T-helper 2 cell (primary cell): ENCODE data around the gene PCYT2.
"Not testable (repeated sequence)": the region's sequence is repeated elsewhere in the genome, so short reads cannot be mapped to it uniquely, and the experiment has no call there.

Experiments
- DNase-seq, 5 experiments: peaks; one replicate each; pipeline versions ENCODE4 v3.0.0 to v3.0.0-alpha.2; 2012 to 2022

The PCYT2 gene

GRCh38 chr17:81927152-81927652 lies 16.0 kb upstream of the PCYT2 start:
- DNase-seq = no peak

- peak in 3 of 5 experiments; percentile 35 to 75 (median 55) for DNase-seq
These were observed 15.4 kb upstream of the PCYT2 start for GRCh38 chr17:81926451-81927151.

DNA sequence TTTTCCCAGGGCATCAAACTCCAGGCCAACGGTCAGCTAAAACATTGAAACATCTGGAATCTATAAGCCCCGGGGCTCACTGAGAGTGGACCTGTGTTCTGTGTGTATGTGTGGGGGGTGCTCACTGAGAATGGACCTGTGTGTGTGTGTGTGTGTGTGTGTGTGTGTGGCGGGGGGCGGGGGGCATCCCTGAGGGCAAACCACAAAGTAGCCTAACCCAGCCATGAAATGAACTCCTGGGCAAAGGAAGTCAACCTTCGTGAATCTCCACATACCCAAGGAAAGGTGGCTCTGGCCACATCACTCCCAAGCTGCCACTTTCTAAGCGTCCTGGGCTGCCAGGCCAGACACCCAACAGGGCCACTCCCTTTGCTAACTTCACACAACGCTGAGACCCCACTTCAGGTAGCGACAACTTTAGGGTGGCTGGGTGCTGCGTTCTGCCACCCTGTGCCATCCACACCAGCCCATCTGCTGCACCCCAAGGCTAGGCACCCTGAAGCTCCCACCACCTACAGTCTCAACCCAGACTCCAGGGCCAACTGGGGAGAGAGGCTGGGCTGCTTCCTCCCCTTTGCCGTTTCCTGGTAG lies 14.8 kb upstream of the PCYT2 start:
- DNase-seq = peak in 1 of 5 experiments; percentile 45

DNA sequence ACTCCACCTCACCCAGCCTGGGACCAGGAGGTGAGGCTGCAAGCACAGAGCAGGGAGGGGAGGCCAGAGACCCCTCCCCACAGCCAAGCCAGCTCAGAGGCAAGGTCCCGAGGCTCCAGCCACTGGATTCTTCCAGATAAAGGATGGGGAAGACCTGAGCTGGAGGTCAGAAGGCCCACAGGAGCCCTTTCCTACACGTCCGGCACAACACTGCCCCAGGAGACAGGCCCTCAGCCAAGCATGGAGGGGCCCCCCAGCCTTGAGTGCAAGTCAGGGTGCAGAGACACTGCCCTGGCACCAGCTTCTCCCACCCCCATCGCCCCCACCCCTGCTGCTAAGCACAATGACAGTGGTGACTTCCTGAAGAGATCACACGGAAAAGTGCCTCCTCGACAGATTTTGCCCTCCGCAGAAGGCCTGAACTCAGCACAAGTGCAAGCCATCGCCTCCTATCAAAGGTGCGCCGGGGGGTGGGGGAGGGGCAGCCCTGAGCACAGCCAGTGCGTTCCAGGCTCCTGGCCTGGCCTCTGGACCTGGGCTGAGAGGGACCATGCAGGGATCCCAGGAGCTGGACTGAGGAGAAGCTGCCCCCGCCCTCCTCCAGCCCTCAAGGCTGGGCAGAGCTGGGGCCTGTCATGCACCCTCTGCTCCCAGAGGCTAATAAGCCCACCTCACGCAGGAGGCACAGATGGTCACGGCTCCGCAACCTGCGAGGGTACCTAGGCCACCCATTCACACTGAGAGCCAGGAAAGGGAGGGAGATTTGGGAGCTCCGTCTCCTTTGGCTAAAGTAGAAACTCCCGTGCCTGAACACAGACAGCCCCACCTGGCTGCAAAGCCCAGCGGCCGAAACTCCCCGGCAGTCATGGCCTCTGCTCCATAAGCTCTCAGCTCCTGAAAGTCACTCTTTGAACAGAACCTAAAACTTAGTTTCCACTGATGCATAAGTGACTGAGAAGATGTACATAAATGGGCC lies 13.6 kb upstream of the PCYT2 start:
- peak in 1 of 5 experiments; percentile 77 for DNase-seq

- DNase-seq = no peak
These were observed 12.4 kb upstream of the PCYT2 start for GRCh38 chr17:81923302-81924260.

GRCh38 chr17:81922566-81923301 lies 11.5 kb upstream of the PCYT2 start:
- no peak for DNase-seq

DNA sequence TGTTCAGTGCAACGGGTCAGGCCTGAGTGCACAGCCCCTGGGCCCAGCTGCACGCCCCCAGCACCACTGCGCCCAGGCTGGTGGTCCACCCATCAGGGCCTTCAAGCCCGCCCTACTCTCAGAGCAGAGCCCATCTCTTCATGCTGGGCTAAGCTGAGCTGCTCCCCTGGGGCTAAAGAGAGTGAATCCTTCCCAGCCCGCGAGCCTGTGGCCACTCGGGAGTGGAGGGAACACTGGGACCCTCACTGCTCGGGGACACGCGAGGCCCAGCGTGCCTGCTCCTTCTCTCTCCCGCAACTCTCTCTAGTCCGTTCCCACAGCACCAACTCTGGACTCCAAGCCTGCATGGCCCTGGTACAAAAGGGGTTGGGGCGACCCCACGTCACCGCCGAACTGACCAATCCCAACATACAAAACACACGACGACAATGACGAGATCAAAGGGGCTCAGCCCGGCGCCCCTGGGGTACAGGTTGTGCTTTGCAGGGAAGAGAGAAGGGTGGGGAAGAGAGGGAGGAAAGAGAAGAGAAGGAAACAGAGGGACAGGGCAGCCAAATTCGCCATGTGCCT lies 10.9 kb upstream of the PCYT2 start:
- no peak for DNase-seq

- DNase-seq = no peak
These were observed 10.3 kb upstream of the PCYT2 start for GRCh38 chr17:81921537-81921862.

GRCh38 chr17:81920612-81921536 lies 9.7 kb upstream of the PCYT2 start:
- no peak for DNase-seq

- DNase-seq = no peak
These were observed 7.8 kb upstream of the PCYT2 start for GRCh38 chr17:81918832-81919545.

GRCh38 chr17:81918333-81918669 lies 7.1 kb upstream of the PCYT2 start:
- not testable (repeated sequence) for DNase-seq

DNA sequence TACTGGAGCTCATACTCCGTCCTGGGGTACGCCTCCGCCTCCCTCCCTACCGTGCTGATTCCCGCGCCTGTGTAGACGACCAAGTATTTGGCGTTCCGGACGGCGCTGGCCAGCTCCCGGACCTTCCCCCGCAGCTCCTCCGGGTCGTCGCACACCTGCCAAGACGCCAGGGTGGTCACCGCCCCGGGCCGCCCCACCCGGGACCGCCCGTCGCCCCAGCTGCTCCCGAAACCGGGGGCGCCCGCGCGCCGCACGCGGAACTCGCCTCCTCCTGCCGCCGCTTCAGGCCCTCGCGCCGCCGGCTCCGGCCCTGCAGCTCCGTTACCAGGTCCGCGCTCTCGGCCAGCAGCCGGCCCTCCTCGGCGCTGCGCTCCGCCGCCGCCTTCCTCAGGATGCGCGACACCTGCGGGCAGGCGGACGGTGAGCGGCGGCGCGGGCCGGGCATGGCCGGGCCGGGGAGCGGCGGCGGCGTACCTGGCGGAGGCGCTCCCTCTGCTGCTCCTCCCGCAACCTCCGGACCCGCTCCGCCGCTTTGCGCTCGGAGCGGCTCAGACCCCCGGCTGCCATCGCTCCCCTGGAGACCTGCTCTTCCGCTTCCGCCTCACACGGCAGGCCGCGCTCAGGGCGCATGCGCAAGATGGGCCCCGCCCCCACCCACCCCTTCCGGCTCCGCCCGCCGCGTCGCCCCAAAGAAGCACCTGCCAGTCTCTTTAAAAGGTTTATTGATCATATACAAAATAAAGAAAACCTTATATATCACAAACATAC lies 6.5 kb upstream of the PCYT2 start, which contains the start of gene SIRT7:
TSS of gene SIRT7 (minus strand) at position 612 of the 768 bp plus-strand sequence. CDS start at position 567, 45 bp downstream.
- DNase-seq = peak; percentile 67 to 86 (median 78)

- no peak for DNase-seq
These were observed 5.2 kb upstream of the PCYT2 start for GRCh38 chr17:81916234-81917001.

- DNase-seq = no peak
These were observed 4.1 kb upstream of the PCYT2 start for GRCh38 chr17:81915331-81915730.

GRCh38 chr17:81914103-81914850 lies 3.1 kb upstream of the PCYT2 start:
- no peak for DNase-seq

DNA sequence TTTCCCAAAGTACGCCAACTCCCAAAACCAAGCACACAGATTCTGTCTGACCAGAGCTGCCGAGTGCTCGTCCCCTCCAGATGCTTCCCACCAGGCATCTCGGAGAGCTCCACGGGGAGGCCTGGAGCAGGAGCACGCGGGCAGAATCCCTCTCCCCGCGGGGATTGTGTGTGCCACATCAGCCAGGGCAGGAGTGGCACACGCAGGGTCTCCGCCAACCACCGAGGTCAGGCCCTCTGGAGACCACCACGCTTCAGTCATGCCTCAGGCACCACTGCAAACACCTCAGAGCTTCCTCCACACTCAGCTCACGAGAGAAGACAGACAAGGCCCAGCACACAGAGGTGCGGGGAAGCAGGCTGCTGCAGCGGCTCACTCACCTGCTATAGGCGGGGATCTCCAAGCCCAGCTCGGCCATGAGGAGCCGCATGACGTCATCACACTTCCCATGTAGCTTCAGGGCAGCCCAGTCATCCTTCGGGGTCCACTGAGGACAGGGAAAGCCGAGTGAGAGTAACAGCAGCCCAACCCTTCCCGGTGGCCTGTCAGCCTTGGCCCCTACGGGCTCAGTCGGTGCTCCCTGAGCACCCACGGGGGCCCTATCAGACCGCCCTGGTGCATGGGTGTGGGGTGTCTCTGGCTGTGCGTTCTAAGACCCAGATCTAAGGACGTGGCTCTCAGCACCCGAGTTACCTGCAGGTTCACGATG lies 2.3 kb upstream of the PCYT2 start:
- DNase-seq = no peak
